Right ventricle myocardium superior (tissue), 1 donor: ENCODE results near the gene FOXF1. TPM values are rescaled to one million over a fixed set of nuclear protein-coding genes. Genes with fewer than 3 reads are reported as not detected.
A peak's percentile ranks its signal among the peaks of the same experiment; 100 is the strongest.

Experiments
- ATAC-seq: fragments of 200-7000 bp; cut with Tn5 transposase; one replicate; pipeline ENCODE4 v1.9.1; 2020; ENCODE audit warnings: mild to moderate bottlenecking; ENCODE audit not compliant: poor library complexity
- DNase-seq: peaks from one replicate; pipeline ENCODE4 v3.0.0-alpha.2; 2020
- intact Hi-C: fragments of 100-400 bp; cut with DNase I; formaldehyde crosslinking; loops from one replicate; pipeline ENCODE4 v1.11.2; 2022
- total RNA-seq: library from RNA; stranded (reverse); fragmentation: NEBNext Ultra II Directional; extraction: Animal tissue kit (Norgen Biotek cat#: 25700); gene quantifications from one replicate; pipeline ENCODE4 v1.2.1, GENCODE V29; 2021
- donor health status: DM: no; HTN: yes; CAD: no; lungs with severe emphysema.

Gene FOXF1
- total RNA-seq, 1 donor from 2014 or later: 0.11 TPM

- DNase-seq (no peak), ATAC-seq (no peak)
- intact Hi-C loops: no loop called here
These were observed 12.9 kb downstream of the FOXF1 start for GRCh38 chr16:86523166-86523740.

GRCh38 chr16:86524029-86524428, 13.7 kb downstream of the FOXF1 start:
- no peak for ATAC-seq
- intact Hi-C loops: no loop called here
- DNase-seq: no peak

GRCh38 chr16:86525696-86526095, 15.4 kb downstream of the FOXF1 start:
- DNase-seq (no peak), ATAC-seq (no peak)
- intact Hi-C loops: no loop called here

- intact Hi-C loops: no loop called here
- DNase-seq: no peak
- no peak for ATAC-seq
These were observed 17.0 kb downstream of the FOXF1 start for GRCh38 chr16:86527366-86527765.

- DNase-seq: no peak
- no peak for ATAC-seq
- intact Hi-C loops: no loop called here
These were observed 18.0 kb downstream of the FOXF1 start for GRCh38 chr16:86528061-86528929.

GRCh38 chr16:86529160-86529559, 18.8 kb downstream of the FOXF1 start:
- intact Hi-C loops: no loop called here
- no peak for ATAC-seq
- DNase-seq: no peak

GRCh38 chr16:86530251-86531190, 20.2 kb downstream of the FOXF1 start:
- intact Hi-C loops: no loop called here
- DNase-seq (no peak), ATAC-seq (no peak)

DNA sequence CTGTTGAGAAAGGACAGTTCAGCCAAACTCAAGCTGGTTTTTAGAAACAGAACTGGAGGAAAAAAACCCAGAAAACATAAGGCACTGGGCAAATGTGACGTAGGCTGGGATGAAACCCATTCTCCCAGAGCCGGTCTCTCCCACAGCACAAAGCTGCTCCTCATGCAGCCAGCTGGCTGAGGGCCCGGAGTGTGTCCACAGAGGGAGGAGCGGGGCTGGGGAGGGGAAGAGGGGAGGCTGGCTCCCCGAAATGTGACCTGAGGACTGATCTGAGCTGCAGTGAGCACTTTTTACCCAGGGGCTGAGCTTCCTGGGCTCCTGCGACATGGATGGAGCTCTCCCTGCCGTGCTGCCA, 20.8 kb downstream of the FOXF1 start:
- DNase-seq: peak; percentile 83
- intact Hi-C loops: no loop called here
- ATAC-seq: peak; percentile 74

DNA sequence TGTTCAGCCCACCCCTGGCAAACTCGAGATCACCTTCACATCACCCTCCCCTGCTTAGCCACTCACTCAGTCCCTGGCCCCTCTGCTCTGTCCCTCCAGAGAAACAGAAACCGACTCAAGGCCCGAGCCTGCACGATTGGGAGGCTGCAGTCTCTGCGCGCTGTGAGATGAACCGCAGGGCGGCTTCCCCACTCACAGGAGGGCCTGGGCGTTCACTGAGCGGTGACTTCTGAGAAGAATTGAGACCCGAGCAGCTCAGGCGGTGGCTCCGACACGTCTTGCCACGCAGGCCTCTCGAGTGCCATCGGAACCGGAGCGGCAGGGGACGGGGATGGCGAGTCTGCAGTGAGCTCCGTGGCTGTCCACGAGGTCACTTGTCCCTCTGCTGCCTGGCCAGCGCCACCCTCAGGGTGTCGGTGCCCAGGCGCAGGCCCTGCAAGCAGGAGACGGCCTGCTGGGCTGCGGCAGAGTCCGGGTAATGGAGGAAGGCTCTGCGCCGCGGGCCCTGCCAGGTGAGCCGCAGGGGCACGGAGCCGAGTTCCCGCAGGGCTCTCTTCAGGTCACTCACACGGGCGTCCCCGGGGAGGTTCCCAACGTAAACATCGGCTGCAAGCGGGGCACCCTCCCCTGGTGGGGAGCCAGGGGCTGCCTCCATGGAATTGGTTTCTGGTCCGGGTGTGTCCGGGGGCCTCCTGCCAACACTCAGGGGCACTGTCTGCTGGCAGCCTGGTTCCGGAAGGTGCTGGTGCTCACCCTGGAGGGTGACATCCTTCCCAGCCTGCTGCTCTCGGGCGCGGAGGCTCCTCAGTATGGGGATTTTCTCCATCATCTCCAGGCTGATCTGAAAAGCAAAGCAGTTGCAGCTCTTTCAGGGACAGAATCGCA, 21.6 kb downstream of the FOXF1 start:
- no peak for DNase-seq
- intact Hi-C loops: no loop called here
- ATAC-seq: no peak

GRCh38 chr16:86532526-86532815, 22.1 kb downstream of the FOXF1 start:
- intact Hi-C loops: no loop called here
- DNase-seq: no peak
- ATAC-seq: no peak

- DNase-seq (no peak), ATAC-seq (no peak)
- intact Hi-C loops: no loop called here
These were observed 22.7 kb downstream of the FOXF1 start for GRCh38 chr16:86533076-86533475.

DNA sequence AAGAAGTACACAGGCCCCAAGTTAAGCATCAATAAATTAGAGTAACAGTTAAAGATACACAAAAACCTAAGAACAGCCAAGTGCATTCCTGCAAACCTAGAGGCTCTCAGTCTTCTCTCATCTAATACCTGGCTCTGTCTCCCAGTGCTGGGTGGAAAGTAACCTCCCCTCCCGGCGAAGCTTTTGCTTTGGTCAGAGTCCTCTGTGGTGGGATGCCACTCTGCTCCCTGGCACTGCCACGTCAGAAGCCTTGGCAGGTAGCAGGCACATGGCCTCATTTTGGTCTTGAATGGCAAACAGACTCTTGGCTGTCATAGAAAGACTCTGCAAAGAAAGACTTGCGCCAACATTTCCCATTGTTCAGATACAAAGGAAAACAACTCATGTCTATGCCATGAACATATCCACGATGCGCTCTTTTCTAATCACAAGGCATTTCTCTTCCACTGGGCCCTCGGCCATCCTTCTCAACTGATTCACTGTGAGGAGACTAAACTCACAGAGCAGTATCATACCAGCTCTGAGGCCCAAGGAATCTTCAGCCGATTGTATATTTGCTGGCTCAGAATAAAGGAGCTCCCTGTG, 23.5 kb downstream of the FOXF1 start:
- DNase-seq: no peak
- intact Hi-C loops: no loop called here
- ATAC-seq: no peak

GRCh38 chr16:86534779-86535615, 24.7 kb downstream of the FOXF1 start:
- ATAC-seq: no peak
- DNase-seq: no peak
- intact Hi-C loops: no loop called here

DNA sequence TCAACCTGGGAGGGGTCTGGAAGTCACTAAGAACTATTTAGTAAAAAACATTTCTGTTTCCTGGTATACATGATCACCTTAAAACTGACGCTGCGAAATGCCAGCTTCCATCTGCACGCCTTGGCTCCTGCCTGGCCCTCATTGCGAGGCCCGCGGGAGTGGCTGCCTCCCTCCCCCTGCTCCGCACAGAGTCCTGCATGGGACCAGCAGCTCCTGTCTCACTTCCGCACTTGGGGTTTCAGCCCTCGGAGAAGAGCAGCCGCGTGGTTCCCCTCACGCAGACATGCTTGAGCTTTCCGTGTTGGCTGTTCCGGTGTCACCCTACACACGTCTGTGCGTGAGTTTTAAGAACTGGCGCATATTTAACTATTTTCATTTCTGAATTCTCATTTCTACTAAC, 26.3 kb downstream of the FOXF1 start:
- intact Hi-C loops: no loop called here
- ATAC-seq: no peak
- DNase-seq: no peak

DNA sequence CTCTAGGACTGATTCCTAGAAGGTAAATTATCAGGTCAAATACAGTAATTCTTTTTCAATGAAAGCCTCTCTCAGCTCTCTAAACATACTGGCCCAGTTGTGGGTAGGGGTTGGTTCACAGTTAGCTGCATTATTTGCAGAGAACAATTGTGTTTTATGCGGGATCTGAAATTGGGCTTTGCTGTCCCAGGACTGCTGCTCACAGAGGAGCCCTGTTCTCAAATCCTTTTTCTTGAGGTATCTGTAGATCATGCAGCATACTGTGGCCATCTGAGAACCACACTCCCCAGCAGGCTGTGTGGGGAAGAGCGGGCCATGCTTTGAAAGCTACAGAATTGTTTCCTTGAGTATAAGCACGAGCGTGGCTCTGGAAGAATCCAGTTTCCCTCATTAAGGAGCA, 27.2 kb downstream of the FOXF1 start:
- DNase-seq: no peak
- intact Hi-C loops: no loop called here
- no peak for ATAC-seq

- ATAC-seq: no peak
- no peak for DNase-seq
- intact Hi-C loops: no loop called here
These were observed 28.0 kb downstream of the FOXF1 start for GRCh38 chr16:86538196-86538780.

GRCh38 chr16:86540894-86541293, 30.6 kb downstream of the FOXF1 start:
- ATAC-seq (no peak), DNase-seq (no peak)
- intact Hi-C loops: no loop called here
